ENCODE results near the gene TMEM179.

GRCh38 chr14:104647467-104648043 lies 43.0 kb upstream of the TMEM179 start:
- TF ChIP-seq CTCF (IDR thresholded peaks at IDR 0.05; ENCODE audit: poor library complexity) (no peak), EZH2 (IDR thresholded peaks at IDR 0.05; ENCODE audit: borderline replicate concordance) (no peak), EZH2phosphoT487 (IDR thresholded peaks at IDR 0.05; ENCODE audit: low read depth, severe bottlenecking, unreplicated experiment) (no peak)
